Adrenal gland (tissue), 12 donors: Measurements from ENCODE around the gene DXO. TPM values are rescaled to one million over a fixed set of nuclear protein-coding genes. Genes with fewer than 3 reads are reported as not detected.

ENCODE experiments used
- DNase-seq, 7 donors: peaks; one replicate each; pipeline ENCODE4 v3.0.0-alpha.2; 2019 to 2020
- H3K27ac ChIP-seq, 5 donors: fragments of 200-600 bp; sonication (generic) in 4 of 5; 1 replicate in 3 of 5; 2 replicates in 2 of 5; pipeline versions ENCODE4 v1.5.1 to v1.8.0; 2016 to 2020; ENCODE audit warnings: mild to moderate bottlenecking in 1 of 5
- H3K27me3 ChIP-seq: fragments of 200-600 bp; 2 replicates; pipeline ENCODE4 v1.8.0; 2021
- H3K36me3 ChIP-seq, 2 donors: fragments of 200-600 bp; replicated peaks in 1 of 2; 1 replicate in 1 of 2; 2 replicates in 1 of 2; pipeline versions ENCODE4 v1.5.1 to v1.8.0; 2018 to 2022
- H3K4me1 ChIP-seq, 2 donors: fragments of 200-600 bp; replicated peaks in 1 of 2; 1 replicate in 1 of 2; 2 replicates in 1 of 2; pipeline versions ENCODE4 v1.5.1 to v1.8.0; 2018 to 2021
- H3K4me3 ChIP-seq, 4 donors: fragments of 200-600 bp; sonication (generic) in 3 of 4; one replicate each; pipeline ENCODE4 v1.5.1; 2016 to 2018
- H3K9me3 ChIP-seq, 3 donors: fragments of 200-600 bp; sonication (generic) in 1 of 3; replicated peaks in 1 of 3; 1 replicate in 2 of 3; 2 replicates in 1 of 3; pipeline versions ENCODE4 v1.5.1 to v1.8.0; 2016 to 2021
- CTCF ChIP-seq, 6 experiments: fragments of 450-650 bp in 4 of 6; fragments of 200-600 bp in 2 of 6; sonication (generic) in 1 of 6; IDR thresholded peaks; 1 replicate in 5 of 6; 2 replicates in 1 of 6; pipeline versions ENCODE4 v1.5.1 to v1.8.0; 2016 to 2021; ENCODE audit warnings: antibody characterized with exemption in 6 of 6, mild to moderate bottlenecking in 2 of 6, moderate library complexity in 1 of 6
- POLR2A ChIP-seq, 2 donors: fragments of 450-650 bp; IDR thresholded peaks; one replicate each; pipeline ENCODE4 v1.6.1; 2017; ENCODE audit warnings: antibody characterized with exemption in 2 of 2, mild to moderate bottlenecking in 2 of 2, moderate library complexity in 1 of 2
- WGBS, 4 donors: extraction: QIAGEN DNeasy Blood & Tissue Kit in 2 of 4; methylation state at CpG; one replicate each; pipeline versions ENCODE4 v1.1.5 to v1.1.7; 2013 to 2017; 5-methylcytosine and 5-hydroxymethylcytosine counted together
- intact Hi-C, 2 donors: fragments of 100-400 bp; cut with DNase I; formaldehyde crosslinking; loops; one replicate each; pipeline versions ENCODE4 v1.14.1 to v1.15.0; 2022 to 2023
- polyA plus RNA-seq, 3 donors: library from polyadenylated mRNA; stranded (reverse); fragments of 200-250 nt in 2 of 3; fragments of 350-450 nt in 1 of 3; fragmentation: Illumina TruSeq in 1 of 3; extraction: RNeasy Lipid Tissue Mini Kit (QIAGEN cat#74804) in 1 of 3; gene quantifications; one replicate each; pipeline ENCODE4 v1.2.3, GENCODE V29; 2013 to 2014
- total RNA-seq, 9 donors: library from RNA; depleted of rRNA in 4 of 9; stranded (reverse); fragments of >200 nt in 4 of 9; fragments of 120-200 nt in 1 of 9; fragmentation: NEBNext Ultra II Directional in 1 of 9; extraction: Animal tissue kit (Norgen Biotek cat#: 25700) in 1 of 9; gene quantifications; one replicate each; pipeline versions ENCODE4 v1.1.0 to v1.2.4, GENCODE V29; 2013 to 2023
- donor health status: healthy with polysubstance abuse.
- donor health status: Bipolar disorder and iron deficiency.
- donor health status: DM: yes; HTN: yes; CAD: no.
- donor health status: DM: no; HTN: no; CAD: no.
- donor health status: DM: no; HTN: no; CAD: no.
- donor health status: DM: yes; HTN: yes; CAD: no.

Gene DXO
- total and polyA plus RNA-seq, 12 donors, result 19.9 to 102 (median 45.0) TPM

- TF ChIP-seq POLR2A (IDR thresholded peaks at IDR 0.05) (peak; percentile 26 to 67), CTCF (IDR thresholded peaks at IDR 0.05) (no peak)
- WGBS, 4 donors, result 1% methylated on average over 32 to 59 of the region's 59 CpGs
- peak within 1 kb of the TSS; percentile 72 to 90 (median 84) for H3K27ac ChIP-seq
- peaks cover 0 to 71% of the 10 kb centered on the region in 2 donors for H3K36me3 ChIP-seq
- peak; percentile 98 to 99 (median 98) for DNase-seq
- intact Hi-C loops, result no loop called here
- H3K4me3 ChIP-seq, result peak within 1 kb of the TSS; percentile 65 to 91 (median 76)
- no peaks in the 10 kb centered on the region for H3K9me3 ChIP-seq
- no peaks in the 10 kb centered on the region for H3K27me3 ChIP-seq
- peaks cover 12 to 22% of the 10 kb centered on the region in 2 donors for H3K4me1 ChIP-seq
These were observed 12.9 kb downstream of the DXO start, which contains the start of the genes NELFE and SKIC2 for GRCh38 chr6:31958741-31959739. Gene NELFE (minus strand): TSS chr6:31958971. CDS start chr6:31958446, 525 bp downstream. Gene SKIC2 (plus strand): TSS chr6:31959175. CDS start chr6:31959193, 18 bp downstream.

- WGBS, 4 donors, result 7 to 10% (median 8%) methylated on average over 11 of the region's 11 CpGs
- H3K4me3 ChIP-seq, result peak overlapping the region; percentile 65 to 91 (median 76)
- H3K4me1 ChIP-seq, result peaks cover 12 to 22% of the 10 kb centered on the region in 2 donors
- peaks cover 0 to 71% of the 10 kb centered on the region in 2 donors for H3K36me3 ChIP-seq
- no peak for DNase-seq
- intact Hi-C loops, result no loop called here
- H3K9me3 ChIP-seq, result no peaks in the 10 kb centered on the region
- TF ChIP-seq POLR2A (IDR thresholded peaks at IDR 0.05), result no peak
- no peak for TF ChIP-seq CTCF (IDR thresholded peaks at IDR 0.05)
- H3K27ac ChIP-seq, result peak overlapping the region; percentile 72 to 90 (median 84)
- H3K27me3 ChIP-seq, result no peaks in the 10 kb centered on the region
These were observed 13.6 kb downstream of the DXO start for GRCh38 chr6:31958412-31958740.

GRCh38 chr6:31956796-31957195 lies 15.1 kb downstream of the DXO start:
- no peak for DNase-seq
- Histone ChIP-seq H3K9me3 (no peaks in the 10 kb centered on the region), H3K4me3 (no peak overlapping the region), H3K36me3 (peaks cover 0 to 71% of the 10 kb centered on the region in 2 donors), H3K27ac (no peak overlapping the region), H3K27me3 (no peaks in the 10 kb centered on the region), H3K4me1 (peaks cover 12 to 22% of the 10 kb centered on the region in 2 donors)
- TF ChIP-seq POLR2A (IDR thresholded peaks at IDR 0.05) (no peak), CTCF (IDR thresholded peaks at IDR 0.05) (no peak)
- WGBS, 4 donors, result 65 to 95% (median 85%) methylated on average over 3 of the region's 3 CpGs
- intact Hi-C loops, result no loop called here

GRCh38 chr6:31954511-31954910 lies 17.4 kb downstream of the DXO start:
- no peaks in the 10 kb centered on the region for H3K27me3 ChIP-seq
- DNase-seq, result no peak
- H3K9me3 ChIP-seq, result no peaks in the 10 kb centered on the region
- H3K4me1 ChIP-seq, result peaks cover 10 to 15% of the 10 kb centered on the region in 2 donors
- peaks cover 0 to 62% of the 10 kb centered on the region in 2 donors for H3K36me3 ChIP-seq
- WGBS, 4 donors, result 95 to 97% (median 97%) methylated on average over 28 of the region's 28 CpGs
- H3K4me3 ChIP-seq, result no peak overlapping the region
- TF ChIP-seq CTCF (IDR thresholded peaks at IDR 0.05) (no peak), POLR2A (IDR thresholded peaks at IDR 0.05) (no peak)
- intact Hi-C loops, result loop anchor here (5.0 kb wide), 1 partner anchor 52 kb away; the partner anchor contains the start of gene ZBTB12 (in 2 of the 2)
- no peak overlapping the region for H3K27ac ChIP-seq
